H1 (cell line): ENCODE measurements around the gene VPS9D1. TPM values are rescaled to one million over a fixed set of nuclear protein-coding genes. Genes with fewer than 3 reads are reported as not detected.

Experiments used
- BCL11A ChIP-seq, 2 experiments: IDR thresholded peaks; one replicate each; pipeline ENCODE4 v1.6.1; 2011; ENCODE audit warnings: low read depth in 2 of 2, low read length in 2 of 2, mild to moderate bottlenecking in 2 of 2
- KDM4A ChIP-seq: IDR thresholded peaks from one replicate; pipeline ENCODE4 v1.7.1; 2012; ENCODE audit warnings: low read depth, mild to moderate bottlenecking, moderate library complexity, low read length, inconsistent platforms; ENCODE audit not compliant: severe bottlenecking
- RAD21 ChIP-seq, 2 experiments: IDR thresholded peaks in 1 of 2; conservative IDR thresholded peaks in 1 of 2; 2 replicates each; pipeline ENCODE4 v1.6.1; 2011; ENCODE audit warnings: low read depth in 2 of 2, low read length in 2 of 2, improper control_type of control experiment in 1 of 2, inconsistent platforms in 1 of 2, mild to moderate bottlenecking in 1 of 2, moderate library complexity in 1 of 2
- SIRT6 ChIP-seq: IDR thresholded peaks from one replicate; pipeline ENCODE4 v1.7.1; 2012; ENCODE audit warnings: low read length, inconsistent platforms
- polyA plus RNA-seq, 7 experiments: library from polyadenylated mRNA; depleted of rRNA in 3 of 7; stranded (reverse) in 5 of 7; unstranded in 2 of 7; fragments of >200 nt in 5 of 7; fragments of 200-250 nt in 2 of 7; gene quantifications; 1 replicate in 5 of 7; 2 replicates in 1 of 7; 4 replicates in 1 of 7; pipeline versions ENCODE4 v1.2.1 to v1.2.3, GENCODE V29; 2011 to 2013; ENCODE audit warnings: missing spikeins in 2 of 7, mixed read lengths in 2 of 7
- total RNA-seq: library from RNA; stranded (reverse); fragmentation: NEBNext Ultra II Directional; extraction: Animal tissue kit (Norgen Biotek cat#: 25700); gene quantifications from 2 replicates; pipeline ENCODE4 v1.2.1, GENCODE V29; 2021

VPS9D1 gene
- total and polyA plus RNA-seq, 2 of the 8 experiments (the other 6 are each of a cell fraction or from before 2014, with no cell fraction given): 2.9 to 5.4 TPM

- no peak for TF ChIP-seq RAD21 (IDR thresholded peaks at IDR 0.05 in 1 of 2, conservative IDR thresholded peaks at IDR 0.05 in 1 of 2; ENCODE audit: low read depth in 2 of 2, low read length in 2 of 2)
- TF ChIP-seq SIRT6: no peak
- no peak for TF ChIP-seq KDM4A
- TF ChIP-seq BCL11A (IDR thresholded peaks at IDR 0.05; ENCODE audit: low read depth in 2 of 2, low read length in 2 of 2): no peak
These were observed 51.9 kb downstream of the VPS9D1 start (continued) for GRCh38 chr16:89668790-89669158.
